Tibial nerve (tissue), 4 donors: ENCODE data around the gene ZW10. TPM values are rescaled to one million over a fixed set of nuclear protein-coding genes. Genes with fewer than 3 reads are reported as not detected.
"Not testable (repeated sequence)": the region's sequence is repeated elsewhere in the genome, so short reads cannot be mapped to it uniquely, and the experiment has no call there.

ENCODE experiments used
- DNase-seq, 2 donors: peaks; one replicate each; pipeline ENCODE4 v3.0.0-alpha.2; 2019; ENCODE audit warnings: low spot score in 2 of 2
- H3K27ac ChIP-seq, 4 donors: fragments of 200-600 bp; sonication (generic) in 3 of 4; one replicate each; pipeline ENCODE4 v1.5.1; 2017 to 2019; ENCODE audit warnings: mild to moderate bottlenecking in 1 of 4
- H3K27me3 ChIP-seq, 2 donors: fragments of 200-600 bp; sonication (generic) in 1 of 2; one replicate each; pipeline versions ENCODE4 v1.5.1 to v1.6.0; 2017 to 2019
- H3K36me3 ChIP-seq, 3 donors: fragments of 200-600 bp; sonication (generic); one replicate each; pipeline ENCODE4 v1.5.1; 2018 to 2019
- H3K4me1 ChIP-seq, 4 donors: fragments of 200-600 bp; sonication (generic) in 3 of 4; one replicate each; pipeline ENCODE4 v1.5.1; 2017 to 2019
- H3K4me3 ChIP-seq, 4 donors: fragments of 200-600 bp; sonication (generic) in 3 of 4; one replicate each; pipeline ENCODE4 v1.5.1; 2017 to 2019; ENCODE audit warnings: mild to moderate bottlenecking in 1 of 4, moderate library complexity in 1 of 4
- H3K9me3 ChIP-seq, 4 donors: fragments of 200-600 bp; sonication (generic) in 3 of 4; one replicate each; pipeline ENCODE4 v1.5.1; 2017 to 2019
- CTCF ChIP-seq, 5 experiments: fragments of 200-600 bp in 3 of 5; fragments of 450-650 bp in 2 of 5; sonication (generic) in 3 of 5; IDR thresholded peaks; one replicate each; pipeline ENCODE4 v1.5.1; 2016 to 2019; ENCODE audit warnings: antibody characterized with exemption in 5 of 5, mild to moderate bottlenecking in 3 of 5, moderate library complexity in 2 of 5
- EP300 ChIP-seq, 2 donors: sonication (generic); formaldehyde crosslinking; IDR thresholded peaks; one replicate each; pipeline ENCODE4 v1.6.1; 2017; ENCODE audit warnings: antibody characterized with exemption in 2 of 2, mild to moderate bottlenecking in 1 of 2
- POLR2A ChIP-seq, 2 donors: fragments of 450-650 bp; IDR thresholded peaks; one replicate each; pipeline ENCODE4 v1.6.1; 2017; ENCODE audit warnings: antibody characterized with exemption in 2 of 2, mild to moderate bottlenecking in 2 of 2, moderate library complexity in 2 of 2
- WGBS, 2 donors: methylation state at CpG; one replicate each; pipeline ENCODE4 v1.1.5; 2018; 5-methylcytosine and 5-hydroxymethylcytosine counted together
- total RNA-seq, 4 donors: library from RNA; depleted of rRNA; stranded (reverse); fragments of >200 nt; gene quantifications; one replicate each; pipeline ENCODE4 v1.1.0, GENCODE V29; 2016

ZW10 gene
- total RNA-seq, 4 donors from 2014 or later, result 9.8 to 14.2 (median 12.6) TPM

DNA sequence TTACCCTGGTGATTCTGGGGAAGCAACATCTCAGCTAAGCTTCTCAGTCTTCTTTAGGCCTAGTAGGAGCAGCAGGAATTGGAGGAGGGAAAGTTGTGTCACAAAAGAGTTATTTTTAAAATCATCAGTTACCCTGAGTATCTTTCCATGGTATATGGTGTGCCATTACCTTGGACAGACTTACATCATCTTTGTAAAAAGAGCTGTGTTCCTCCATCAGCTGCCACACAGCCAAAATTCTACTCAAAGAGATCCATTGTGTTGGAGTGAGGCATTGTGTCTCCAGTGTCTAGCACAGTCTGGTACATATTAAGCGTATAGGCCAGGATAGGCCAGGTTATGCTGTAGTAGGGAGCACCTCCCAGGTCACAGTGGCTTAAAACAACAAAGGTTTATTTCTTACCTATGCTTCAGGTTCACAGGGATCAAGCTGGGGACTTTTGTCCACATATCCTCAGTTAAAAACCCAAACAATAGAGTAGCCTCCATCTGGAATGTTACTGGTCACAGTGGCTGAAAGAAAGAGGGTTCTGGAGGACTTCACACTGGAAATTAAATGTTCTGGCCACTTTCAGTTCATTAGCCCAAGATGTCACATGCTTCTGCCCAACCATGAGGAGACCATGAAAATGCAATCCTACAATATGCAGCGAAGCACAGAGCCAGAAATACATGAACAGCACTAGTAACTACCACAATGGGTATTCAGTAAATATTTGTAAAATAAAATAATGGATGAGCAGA is 57.4 kb downstream of the ZW10 start:
- peaks cover 0 to 7% (median 0%) of the 10 kb centered on the region in 4 donors for H3K9me3 ChIP-seq
- no peak overlapping the region for H3K4me3 ChIP-seq
- H3K4me1 ChIP-seq, result peaks cover 0 to 13% (median 3%) of the 10 kb centered on the region in 4 donors
- H3K27ac ChIP-seq, result peak overlapping the region in 2 of 4 donors; percentile 11 to 48
- TF ChIP-seq POLR2A (IDR thresholded peaks at IDR 0.05) (no peak), CTCF (IDR thresholded peaks at IDR 0.05) (no peak), EP300 (IDR thresholded peaks at IDR 0.05) (no peak)
- peaks cover 0 to 59% (median 0%) of the 10 kb centered on the region in 3 donors for H3K36me3 ChIP-seq
- WGBS, 2 donors, result 80 to 84% methylated on average over 2 of the region's 2 CpGs
- DNase-seq, result no peak
- H3K27me3 ChIP-seq, result no peaks in the 10 kb centered on the region

DNA sequence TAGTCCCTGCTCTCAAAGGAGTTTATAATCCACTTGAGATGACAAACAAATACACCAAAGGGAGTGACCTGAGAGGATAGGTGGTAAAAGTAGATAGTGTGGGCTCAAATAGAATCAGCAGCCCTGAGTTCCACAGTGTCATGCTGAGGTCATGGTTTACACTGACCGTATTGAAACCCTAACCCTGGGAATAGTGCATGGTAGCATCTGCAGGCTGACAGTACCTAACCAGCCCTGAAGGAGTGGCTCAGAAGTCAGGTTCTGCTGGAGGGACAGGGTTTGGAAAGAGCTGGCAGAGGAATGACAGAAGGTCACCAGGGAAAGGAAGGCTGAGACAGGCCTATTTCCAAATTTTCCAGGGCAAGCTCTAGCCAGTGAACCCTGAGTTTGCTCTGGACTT is 58.2 kb downstream of the ZW10 start:
- DNase-seq, result no peak
- Histone ChIP-seq H3K4me3 (no peak overlapping the region), H3K9me3 (peaks cover 0 to 8% (median under 1%) of the 10 kb centered on the region in 4 donors), H3K27ac (peak overlapping the region in 1 of 4 donors; percentile 48), H3K27me3 (no peaks in the 10 kb centered on the region), H3K36me3 (peaks cover 0 to 56% (median 0%) of the 10 kb centered on the region in 3 donors), H3K4me1 (peaks cover 0 to 12% (median 3%) of the 10 kb centered on the region in 4 donors)
- no peak for TF ChIP-seq POLR2A (IDR thresholded peaks at IDR 0.05)
- TF ChIP-seq EP300 (IDR thresholded peaks at IDR 0.05), result no peak
- TF ChIP-seq CTCF (IDR thresholded peaks at IDR 0.05), result no peak
- 72 to 78% methylated on average over 1 of the region's 1 CpG for WGBS, 2 donors

DNA sequence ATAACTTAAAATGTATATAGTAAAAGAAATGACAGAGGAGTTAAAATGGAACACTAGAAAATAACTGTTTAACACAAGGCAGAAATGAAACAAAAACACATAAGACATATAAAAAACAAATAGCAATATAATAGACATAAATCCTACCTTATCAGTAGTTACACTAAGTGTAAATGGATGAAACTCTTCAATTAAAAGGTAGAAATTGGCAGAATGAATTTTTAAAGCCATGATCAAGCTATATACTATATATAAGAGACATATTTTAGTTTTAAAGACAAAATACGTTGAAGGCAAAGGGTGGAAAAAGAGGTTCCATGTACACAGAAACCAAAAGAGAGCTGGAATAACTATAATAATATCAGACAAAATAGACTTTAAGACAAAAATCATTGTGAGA is 62.5 kb downstream of the ZW10 start:
- DNase-seq, result no peak
- no peak for TF ChIP-seq POLR2A (IDR thresholded peaks at IDR 0.05)
- TF ChIP-seq EP300 (IDR thresholded peaks at IDR 0.05), result no peak
- Histone ChIP-seq H3K36me3 (peaks cover 0 to 42% (median 0%) of the 10 kb centered on the region in 3 donors), H3K9me3 (peaks cover 0 to 26% (median 6%) of the 10 kb centered on the region in 4 donors), H3K4me1 (peaks cover 0 to 13% (median 7%) of the 10 kb centered on the region in 4 donors), H3K27me3 (no peaks in the 10 kb centered on the region), H3K27ac (no peak overlapping the region), H3K4me3 (no peak overlapping the region)
- WGBS, 2 donors, result 96 to 97% methylated on average over 1 of the region's 1 CpG

- H3K9me3 ChIP-seq, result peaks cover 0 to 19% (median 6%) of the 10 kb centered on the region in 4 donors
- peak within 1 kb of the TSS; percentile 73 to 95 (median 82) for H3K27ac ChIP-seq
- TF ChIP-seq POLR2A (IDR thresholded peaks at IDR 0.05) (peak; percentile 38 to 43), CTCF (IDR thresholded peaks at IDR 0.05) (no peak), EP300 (IDR thresholded peaks at IDR 0.05) (peak; percentile 15 to 96)
- H3K36me3 ChIP-seq, result peaks cover 0 to 13% (median 0%) of the 10 kb centered on the region in 3 donors
- DNase-seq, result peak in 1 of 2 donors; percentile 19
- H3K4me3 ChIP-seq, result peak within 1 kb of the TSS; percentile 22 to 39 (median 29)
- 52 to 64% methylated on average over 6 to 7 of the region's 7 CpGs for WGBS, 2 donors
- H3K27me3 ChIP-seq, result no peaks in the 10 kb centered on the region
- H3K4me1 ChIP-seq, result peaks cover 0 to 10% (median 4%) of the 10 kb centered on the region in 4 donors
Measured at GRCh38 chr11:113705871-113706655, 67.4 kb downstream of the ZW10 start, which contains the start of gene TMPRSS5. Gene TMPRSS5 (minus strand): TSS chr11:113706308. CDS start chr11:113706224, 84 bp downstream.

DNA sequence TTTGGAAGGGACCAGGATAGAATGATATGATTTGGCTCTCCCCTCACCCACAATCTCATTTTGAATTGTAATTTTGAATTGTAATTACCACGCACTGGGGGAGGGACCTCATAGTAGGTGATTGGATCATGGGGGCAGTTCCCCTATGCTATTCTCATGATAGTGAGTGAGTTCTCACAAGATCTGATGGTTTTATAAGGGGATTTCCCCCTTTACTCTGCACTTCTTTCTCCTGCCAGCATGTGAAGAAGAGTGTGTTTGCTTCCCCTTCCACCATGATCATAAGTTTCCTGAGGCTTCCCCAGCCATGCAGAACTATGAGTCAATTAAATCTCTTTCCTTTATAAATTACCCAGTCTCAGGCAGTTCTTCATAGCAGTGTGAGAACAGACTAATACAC is 69.9 kb downstream of the ZW10 start:
- H3K4me3 ChIP-seq, DNase-seq, H3K27me3 ChIP-seq, H3K9me3 ChIP-seq: not testable (repeated sequence)
- H3K4me1 ChIP-seq, result peaks cover 0 to 20% (median 4%) of the 10 kb centered on the region in 4 donors
- H3K27ac ChIP-seq, result peak overlapping the region in 1 of 4 donors; percentile 95
- peaks cover 0 to 11% (median 0%) of the 10 kb centered on the region in 3 donors for H3K36me3 ChIP-seq
- WGBS, 2 donors, result 52 to 93% methylated on average over 1 of the region's 1 CpG
